K562 (cell line): Measurements from ENCODE around the gene MYO16. TPM values are rescaled to one million over a fixed set of nuclear protein-coding genes. Genes with fewer than 3 reads are reported as not detected.

ENCODE experiments used
- ATAC-seq: fragments of 200-7000 bp; cut with Tn5 transposase; 3 replicates; pipeline ENCODE4 v1.9.1; 2020; ENCODE audit warnings: moderate library complexity
- BruUV-seq: library from RNA; stranded (reverse); fragments of 400-500 nt; replicated peaks from 2 replicates; lab custom pipeline; 2021; lab: Mats Ljungman, UMichigan
- CTCF ChIA-PET: fragments of 300-600 bp; formaldehyde crosslinking; extraction: SDS; loops from one replicate; lab custom pipeline; 2021; ENCODE audit warnings: low intra/inter-chr PET ratio; lab: Yijun Ruan, JAX
- POLR2A ChIA-PET: fragments of 300-600, 350-650 bp; sonication (Branson Sonifier 250); formaldehyde crosslinking; extraction: SDS; loops from one replicate; lab custom pipeline; 2021; ENCODE audit warnings: antibody characterized with exemption, inconsistent platforms; lab: Yijun Ruan, JAX
- DNase-seq, 4 experiments: peaks; one replicate each; pipeline versions ENCODE4 v3.0.0 to v3.0.0-alpha.2; 2011 to 2018; ENCODE audit warnings: low spot score in 3 of 4, mixed read lengths in 3 of 4; ENCODE audit errors: extremely low read depth in 1 of 4
- FAIRE-seq: peaks from 2 replicates; lab custom pipeline; 2011; peaks lifted over from hg19 to GRCh38; lab: Jason Lieb, UNC
- H2AFZ ChIP-seq: 2 replicates; pipeline ENCODE4 v1.6.0; 2011; ENCODE audit warnings: low read depth, low read length, control low read depth, inconsistent platforms
- H3K27ac ChIP-seq: fragments of 200-600 bp; 3 replicates; pipeline ENCODE4 v1.8.0; 2011; ENCODE audit warnings: low read depth, mild to moderate bottlenecking, control low read depth, inconsistent platforms, low read length, moderate library complexity, mixed read lengths; ENCODE audit errors: extremely low read depth
- H3K27me3 ChIP-seq, 2 experiments: fragments of 300-600 bp in 1 of 2; 2 replicates in 1 of 2; 3 replicates in 1 of 2; pipeline versions ENCODE4 v1.6.0 to v1.8.0; 2011; ENCODE audit warnings: inconsistent platforms in 2 of 2, low read length in 2 of 2, mild to moderate bottlenecking in 1 of 2, mixed read lengths in 1 of 2, moderate library complexity in 1 of 2; ENCODE audit not compliant: control insufficient read depth in 2 of 2, insufficient read depth in 2 of 2
- H3K36me3 ChIP-seq: fragments of 300-600 bp; 3 replicates; pipeline ENCODE4 v1.8.0; 2011; ENCODE audit warnings: mild to moderate bottlenecking, low read length, inconsistent platforms; ENCODE audit not compliant: control insufficient read depth, insufficient read depth
- H3K4me1 ChIP-seq, 2 experiments: fragments of 200-600 bp in 1 of 2; replicated peaks in 1 of 2; 2 replicates in 1 of 2; 3 replicates in 1 of 2; pipeline versions ENCODE4 v1.5.1 to v1.8.0; 2011; ENCODE audit warnings: inconsistent platforms in 2 of 2, low read length in 2 of 2, mild to moderate bottlenecking in 1 of 2, mixed read lengths in 1 of 2, moderate library complexity in 1 of 2; ENCODE audit not compliant: control insufficient read depth in 2 of 2, insufficient read depth in 2 of 2
- H3K4me2 ChIP-seq: 2 replicates; pipeline ENCODE4 v1.6.1; 2011; ENCODE audit warnings: low read length, control low read depth, inconsistent platforms, mixed read lengths; ENCODE audit not compliant: insufficient read depth
- H3K4me3 ChIP-seq: fragments of 200-600 bp; sonication (generic), shearing (Covaris generic); 2 replicates; pipeline ENCODE4 v1.5.1; 2016; ENCODE audit warnings: control low read depth, inconsistent platforms
- H3K79me2 ChIP-seq: fragments of 200-600 bp; 3 replicates; pipeline ENCODE4 v1.8.0; 2011; ENCODE audit warnings: low read length, inconsistent platforms; ENCODE audit not compliant: control insufficient read depth, insufficient read depth
- H3K9ac ChIP-seq, 2 experiments: 2 replicates each; pipeline versions ENCODE4 v1.6.0 to v1.6.1; 2011; ENCODE audit warnings: low read depth in 2 of 2, low read length in 2 of 2, control low read depth in 1 of 2, inconsistent platforms in 1 of 2, mild to moderate bottlenecking in 1 of 2, mixed read lengths in 1 of 2; ENCODE audit not compliant: insufficient read depth in 1 of 2
- H3K9me1 ChIP-seq: one replicate; pipeline ENCODE4 v1.6.0; 2011; ENCODE audit warnings: inconsistent platforms, mild to moderate bottlenecking, low read length, moderate library complexity; ENCODE audit not compliant: control insufficient read depth, insufficient read depth
- H3K9me3 ChIP-seq: replicated peaks from 2 replicates; pipeline ENCODE4 v1.5.1; 2011; ENCODE audit warnings: low read depth, low read length, inconsistent platforms; ENCODE audit not compliant: control insufficient read depth, insufficient read depth
- H4K20me1 ChIP-seq: replicated peaks from 2 replicates; pipeline ENCODE4 v1.6.1; 2011; ENCODE audit warnings: low read length, inconsistent platforms, mixed read lengths; ENCODE audit not compliant: control insufficient read depth, insufficient read depth
- ADNP ChIP-seq: fragments of 200-800 bp; sonication (Bioruptor generic); IDR thresholded peaks from 2 replicates; pipeline ENCODE4 v1.6.1; 2016; ENCODE audit warnings: missing genetic modification characterization, missing compliant biosample characterization
- AFF4 ChIP-seq: sonication (generic); formaldehyde crosslinking; IDR thresholded peaks from 2 replicates; pipeline ENCODE4 v1.8.0; 2023; ENCODE audit warnings: mild to moderate bottlenecking, missing genetic modification reagents
- GATA2 ChIP-seq: sonication (generic); formaldehyde crosslinking; IDR thresholded peaks from 2 replicates; pipeline ENCODE4 v1.4.0; 2020; ENCODE audit warnings: mild to moderate bottlenecking, missing genetic modification reagents
- SRSF7 ChIP-seq: fragments of 200-400 bp; formaldehyde crosslinking; optimal IDR thresholded peaks from 2 replicates; pipeline ENCODE3; 2017; ENCODE audit warnings: mild to moderate bottlenecking, low read depth, low read length
- TAF1 ChIP-seq: IDR thresholded peaks from 2 replicates; pipeline ENCODE4 v1.6.1; 2011; ENCODE audit warnings: mild to moderate bottlenecking, low read length, moderate library complexity; ENCODE audit not compliant: insufficient read depth, control insufficient read depth, severe bottlenecking; ENCODE audit errors: extremely low read depth
- ZNF280A ChIP-seq: fragments of 450-650 bp; IDR thresholded peaks from 2 replicates; pipeline ENCODE4 v1.6.1; 2018; ENCODE audit warnings: mild to moderate bottlenecking, low read depth; ENCODE audit not compliant: partially characterized antibody
- ZNF354B ChIP-seq: fragments of 250-450 bp; sonication (Bioruptor Pico); IDR thresholded peaks from 2 replicates; pipeline ENCODE4 v1.4.0; 2020
- ZNF407 ChIP-seq: fragments of 450-650 bp; IDR thresholded peaks from 2 replicates; pipeline ENCODE4 v1.6.1; 2016; ENCODE audit warnings: low read depth
- ZNF717 ChIP-seq: fragments of 250-450 bp; sonication (Bioruptor Pico); IDR thresholded peaks from 2 replicates; pipeline ENCODE4 v1.5.0; 2021
- WGBS: fragments of 100-300 bp; shearing (Covaris generic); methylation state at CpG from one replicate; pipeline ENCODE4 v1.1.6; 2016; ENCODE audit warnings: low coverage, mixed read lengths; ENCODE audit not compliant: insufficient coverage; ENCODE audit errors: missing lambda C conversion rate; 5-methylcytosine and 5-hydroxymethylcytosine counted together
- in situ Hi-C: fragments of 300-500 bp; cut with MboI; formaldehyde crosslinking; loops from 4 replicates; pipeline ENCODE4 v1.15.0; 2018; ENCODE audit warnings: inconsistent platforms, mixed read lengths
- intact Hi-C: fragments of 100-400 bp; cut with micrococcal nuclease; formaldehyde crosslinking; loops from 2 replicates; pipeline ENCODE4 v1.14.2; 2022
- polyA plus RNA-seq, 8 experiments: library from polyadenylated mRNA; depleted of rRNA in 4 of 8; stranded (reverse) in 5 of 8; unstranded in 3 of 8; fragments of >200 nt; fragmentation: Nextera tagmentation in 2 of 8; fragmentation: Illumina TruSeq in 1 of 8; extraction: Ambion mirVana in 2 of 8; extraction: Trizol in 1 of 8; gene quantifications; 2 replicates each; pipeline versions ENCODE4 v1.2.1 to v1.2.3, GENCODE V29; 2011 to 2014; ENCODE audit warnings: inconsistent platforms in 1 of 8, missing spikeins in 1 of 8
- total RNA-seq, 7 experiments: library from RNA; depleted of rRNA in 6 of 7; stranded (reverse); fragments of >200 nt in 6 of 7; fragmentation: Illumina TruSeq in 2 of 7; extraction: Trizol in 2 of 7; gene quantifications; 2 replicates each; pipeline versions ENCODE4 v1.2.1 to v1.2.3, GENCODE V29; 2011 to 2021; ENCODE audit warnings: low replicate concordance in 1 of 7

MYO16 gene
- total and polyA plus RNA-seq, 9 of the 15 experiments (the other 6 are each of a cell fraction or from before 2014, with no cell fraction given) = 4.3 to 45.7 (median 12.1) TPM

- H3K27me3 ChIP-seq = no peaks in the 10 kb centered on the region
- H3K9ac ChIP-seq = no peak overlapping the region
- CTCF ChIA-PET = no interaction called here
- no peaks in the 10 kb centered on the region; a peak in 1 of 5 replicates for H3K4me1 ChIP-seq
- FAIRE-seq (no peak), DNase-seq (no peak), ATAC-seq (no peak)
- intact Hi-C loops = no loop called here
- no peak overlapping the region for H3K27ac ChIP-seq
- no peak overlapping the region for H3K4me2 ChIP-seq
- no peak overlapping the region for H2AFZ ChIP-seq
- no peak overlapping the region for H3K4me3 ChIP-seq
- in situ Hi-C loops = no loop called here
- H3K9me3 ChIP-seq = no peaks in the 10 kb centered on the region
- POLR2A ChIA-PET = interaction anchor here (0.6 to 1.2 kb wide), 2 partner anchors 10 to 17 kb away, joined by 3 read pairs; no protein-coding TSS in a partner anchor
- H4K20me1 ChIP-seq = no peaks in the 10 kb centered on the region
- no TSS peak for BruUV-seq
- no peaks in the 10 kb centered on the region for H3K9me1 ChIP-seq
- H3K79me2 ChIP-seq = no peaks in the 10 kb centered on the region
- 37% methylated on average over 4 of the region's 4 CpGs for WGBS
- H3K36me3 ChIP-seq = no peaks in the 10 kb centered on the region
- TF ChIP-seq AFF4 (CRISPR knock-in tag) = no peak
- no peak for TF ChIP-seq GATA2 (CRISPR knock-in tag)
- no peak for TF ChIP-seq ZNF354B (CRISPR knock-in tag)
- TF ChIP-seq TAF1 = no peak
- no peak for TF ChIP-seq ZNF407
- TF ChIP-seq ADNP (tag) = no peak
- TF ChIP-seq ZNF717 = no peak
- TF ChIP-seq SRSF7 = no peak
- no peak for TF ChIP-seq ZNF280A
These were observed 45.4 kb downstream of the MYO16 start for GRCh38 chr13:108674771-108675170.
